ENCODE results near the gene COPG2.

DNA sequence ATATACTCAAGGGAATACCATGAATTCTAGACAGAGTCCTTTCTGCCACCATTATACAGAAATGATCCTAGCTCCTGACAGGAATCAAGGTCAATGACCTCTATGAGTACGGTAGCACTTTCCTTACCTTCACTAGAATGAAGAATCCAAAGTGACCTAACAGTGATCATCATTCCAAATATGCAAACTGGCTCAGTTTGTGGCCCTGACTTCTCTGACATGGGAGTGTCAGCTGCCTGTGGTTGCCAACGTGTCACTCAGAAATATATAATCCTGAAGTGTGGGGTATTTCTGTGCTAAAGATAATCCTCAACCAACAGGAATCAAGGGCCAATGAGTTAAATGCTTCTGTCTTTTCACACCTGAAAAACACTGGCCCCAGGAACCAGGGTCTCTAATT, 45.7 kb downstream of the COPG2 start:
- TF ChIP-seq, protein P1, sequence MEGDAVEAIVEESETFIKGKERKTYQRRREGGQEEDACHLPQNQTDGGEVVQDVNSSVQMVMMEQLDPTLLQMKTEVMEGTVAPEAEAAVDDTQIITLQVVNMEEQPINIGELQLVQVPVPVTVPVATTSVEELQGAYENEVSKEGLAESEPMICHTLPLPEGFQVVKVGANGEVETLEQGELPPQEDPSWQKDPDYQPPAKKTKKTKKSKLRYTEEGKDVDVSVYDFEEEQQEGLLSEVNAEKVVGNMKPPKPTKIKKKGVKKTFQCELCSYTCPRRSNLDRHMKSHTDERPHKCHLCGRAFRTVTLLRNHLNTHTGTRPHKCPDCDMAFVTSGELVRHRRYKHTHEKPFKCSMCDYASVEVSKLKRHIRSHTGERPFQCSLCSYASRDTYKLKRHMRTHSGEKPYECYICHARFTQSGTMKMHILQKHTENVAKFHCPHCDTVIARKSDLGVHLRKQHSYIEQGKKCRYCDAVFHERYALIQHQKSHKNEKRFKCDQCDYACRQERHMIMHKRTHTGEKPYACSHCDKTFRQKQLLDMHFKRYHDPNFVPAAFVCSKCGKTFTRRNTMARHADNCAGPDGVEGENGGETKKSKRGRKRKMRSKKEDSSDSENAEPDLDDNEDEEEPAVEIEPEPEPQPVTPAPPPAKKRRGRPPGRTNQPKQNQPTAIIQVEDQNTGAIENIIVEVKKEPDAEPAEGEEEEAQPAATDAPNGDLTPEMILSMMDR (IDR thresholded peaks at IDR 0.05) = no peak
- no peak for TF ChIP-seq POLR2A (IDR thresholded peaks at IDR 0.05)

Data from lower leg skin (tissue), 3 donors.